Glutamatergic neuron (in vitro differentiated cells): ENCODE results near the gene C5orf15. TPM values are rescaled to one million over a fixed set of nuclear protein-coding genes. Genes with fewer than 3 reads are reported as not detected.

ENCODE experiments used
- DNase-seq: peaks from one replicate; pipeline ENCODE4 v3.0.0; 2022
- H3K27ac Mint-ChIP-seq: one replicate; pipeline ENCODE4 v1.8.0; 2020; ENCODE audit warnings: mild to moderate bottlenecking, mixed read lengths, inconsistent platforms; ENCODE audit not compliant: unreplicated experiment
- H3K27me3 Mint-ChIP-seq: one replicate; pipeline ENCODE4 v1.8.0; 2020; ENCODE audit warnings: mild to moderate bottlenecking, moderate library complexity, mixed read lengths, inconsistent platforms; ENCODE audit not compliant: unreplicated experiment
- H3K36me3 Mint-ChIP-seq: one replicate; pipeline ENCODE4 v1.8.0; 2020; ENCODE audit warnings: mild to moderate bottlenecking, mixed read lengths, inconsistent platforms; ENCODE audit not compliant: unreplicated experiment
- H3K4me1 Mint-ChIP-seq: one replicate; pipeline ENCODE4 v1.8.0; 2020; ENCODE audit warnings: mild to moderate bottlenecking, low read depth, mixed read lengths, inconsistent platforms; ENCODE audit not compliant: unreplicated experiment
- H3K4me3 Mint-ChIP-seq: one replicate; pipeline ENCODE4 v1.8.0; 2020; ENCODE audit warnings: mild to moderate bottlenecking, mixed read lengths, inconsistent platforms; ENCODE audit not compliant: unreplicated experiment
- H3K9me3 Mint-ChIP-seq: one replicate; pipeline ENCODE4 v1.8.0; 2020; ENCODE audit warnings: mild to moderate bottlenecking, moderate library complexity, mixed read lengths, inconsistent platforms; ENCODE audit not compliant: unreplicated experiment
- CTCF ChIP-seq: fragments of 200-600 bp; sonication (generic); IDR thresholded peaks from one replicate; pipeline ENCODE4 v1.5.0; 2021; ENCODE audit not compliant: partially characterized antibody, unreplicated experiment
- total RNA-seq: library from RNA; stranded (reverse); fragmentation: NEBNext Ultra II Directional; extraction: Animal tissue kit (Norgen Biotek cat#: 25700); gene quantifications from one replicate; pipeline ENCODE4 v1.2.1, GENCODE V29; 2021; ENCODE audit not compliant: unreplicated experiment

The C5orf15 gene
- total RNA-seq, 1 donor from 2014 or later, result 35.7 TPM

GRCh38 chr5:133912951-133913350 lies 55.5 kb downstream of the C5orf15 start:
- no peaks in the 10 kb centered on the region for H3K27me3 Mint-ChIP-seq
- TF ChIP-seq CTCF, result no peak

GRCh38 chr5:133910571-133910970 lies 57.9 kb downstream of the C5orf15 start:
- H3K36me3 Mint-ChIP-seq, result no peaks in the 10 kb centered on the region
- no peak for DNase-seq
- no peaks in the 10 kb centered on the region for H3K9me3 Mint-ChIP-seq
- no peak overlapping the region for H3K4me3 Mint-ChIP-seq
- no peaks in the 10 kb centered on the region for H3K27me3 Mint-ChIP-seq
- no peaks in the 10 kb centered on the region for H3K4me1 Mint-ChIP-seq
- H3K27ac Mint-ChIP-seq, result no peak overlapping the region
- peak; percentile 23 for TF ChIP-seq CTCF

More at GRCh38 chr5:133912951-133913350, 55.5 kb downstream of the C5orf15 start:
- Mint-ChIP-seq H3K9me3 (no peaks in the 10 kb centered on the region), H3K4me1 (peaks cover 9% of the 10 kb centered on the region), H3K4me3 (no peak overlapping the region), H3K27ac (no peak overlapping the region), H3K36me3 (no peaks in the 10 kb centered on the region)
- DNase-seq, result no peak

- Mint-ChIP-seq H3K9me3 (no peaks in the 10 kb centered on the region), H3K27ac (no peak overlapping the region), H3K4me1 (no peaks in the 10 kb centered on the region), H3K27me3 (peaks cover 2% of the 10 kb centered on the region), H3K36me3 (no peaks in the 10 kb centered on the region), H3K4me3 (no peak overlapping the region)
- no peak for DNase-seq
- TF ChIP-seq CTCF, result no peak
Observed at GRCh38 chr5:133909603-133910002, 58.8 kb downstream of the C5orf15 start.

GRCh38 chr5:133907075-133907474 lies 61.4 kb downstream of the C5orf15 start:
- H3K36me3 Mint-ChIP-seq, result no peaks in the 10 kb centered on the region
- no peak overlapping the region for H3K27ac Mint-ChIP-seq
- H3K4me1 Mint-ChIP-seq, result peaks cover 6% of the 10 kb centered on the region
- peaks cover 10% of the 10 kb centered on the region for H3K9me3 Mint-ChIP-seq
- H3K4me3 Mint-ChIP-seq, result no peak overlapping the region
- TF ChIP-seq CTCF, result no peak
- H3K27me3 Mint-ChIP-seq, result peaks cover 9% of the 10 kb centered on the region
- no peak for DNase-seq

GRCh38 chr5:133906303-133906702 lies 62.1 kb downstream of the C5orf15 start:
- Mint-ChIP-seq H3K27me3 (peaks cover 9% of the 10 kb centered on the region), H3K4me1 (peaks cover 11% of the 10 kb centered on the region), H3K4me3 (no peak overlapping the region), H3K36me3 (no peaks in the 10 kb centered on the region), H3K9me3 (peaks cover 10% of the 10 kb centered on the region), H3K27ac (no peak overlapping the region)
- TF ChIP-seq CTCF, result no peak
- no peak for DNase-seq

Other genes starting within 250 kb of the C5orf15 start
- gene VDAC1, start 36.4 kb upstream of the C5orf15 start, total RNA-seq, result 132 TPM
- 5.8 TPM for gene TCF7, start 146.1 kb upstream of the C5orf15 start, total RNA-seq
- gene SKP1, start 208.3 kb upstream of the C5orf15 start, total RNA-seq, result 345 TPM